Stimulated activated CD4-positive, alpha-beta T cell treated with anti-CD3 and anti-CD28 coated beads, Interleukin-15, amount 100 ng/mL, for 48 hours (primary cell): ENCODE data around the gene WIPF3.
"Not testable (repeated sequence)": the region's sequence is repeated elsewhere in the genome, so short reads cannot be mapped to it uniquely, and the experiment has no call there.

Experiments
- DNase-seq, 2 donors: peaks; one replicate each; pipeline ENCODE4 v3.0.0-alpha.2; 2020; ENCODE audit warnings: low read depth in 2 of 2

The WIPF3 gene

DNA sequence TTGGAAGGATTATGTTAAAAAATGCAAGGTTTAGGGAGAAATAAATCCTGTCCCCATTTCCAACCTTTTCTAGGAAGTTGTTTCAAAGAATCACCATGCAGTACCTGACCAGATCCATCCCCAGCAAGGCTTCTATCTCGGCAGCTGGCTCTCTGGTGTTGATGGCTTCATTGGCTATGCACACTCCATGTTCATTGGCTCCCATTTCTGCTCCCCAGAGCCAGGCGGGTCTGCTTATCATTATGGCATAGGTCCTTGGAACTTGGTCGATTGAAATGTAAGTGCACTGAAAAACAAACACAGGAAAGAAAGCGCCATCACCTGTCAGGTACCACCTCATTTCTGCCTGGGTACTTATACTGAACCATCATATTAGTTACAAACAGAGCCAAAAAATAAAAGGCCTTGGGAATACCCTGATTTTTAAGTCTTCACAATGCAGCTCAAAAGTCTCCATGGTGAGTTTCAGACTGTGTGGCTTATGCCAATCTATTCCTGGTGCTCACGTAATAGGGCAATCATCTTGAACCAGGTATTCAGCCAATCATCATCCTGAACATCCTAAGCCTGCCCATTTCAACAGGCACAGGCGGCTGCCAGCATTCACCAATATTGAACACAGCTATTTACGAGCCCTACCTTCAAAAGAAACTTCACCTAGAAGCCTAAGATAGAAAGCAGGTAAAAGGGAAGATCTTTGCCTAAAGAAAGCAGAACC lies 148.9 kb downstream of the WIPF3 start:
- no peak for DNase-seq

DNA sequence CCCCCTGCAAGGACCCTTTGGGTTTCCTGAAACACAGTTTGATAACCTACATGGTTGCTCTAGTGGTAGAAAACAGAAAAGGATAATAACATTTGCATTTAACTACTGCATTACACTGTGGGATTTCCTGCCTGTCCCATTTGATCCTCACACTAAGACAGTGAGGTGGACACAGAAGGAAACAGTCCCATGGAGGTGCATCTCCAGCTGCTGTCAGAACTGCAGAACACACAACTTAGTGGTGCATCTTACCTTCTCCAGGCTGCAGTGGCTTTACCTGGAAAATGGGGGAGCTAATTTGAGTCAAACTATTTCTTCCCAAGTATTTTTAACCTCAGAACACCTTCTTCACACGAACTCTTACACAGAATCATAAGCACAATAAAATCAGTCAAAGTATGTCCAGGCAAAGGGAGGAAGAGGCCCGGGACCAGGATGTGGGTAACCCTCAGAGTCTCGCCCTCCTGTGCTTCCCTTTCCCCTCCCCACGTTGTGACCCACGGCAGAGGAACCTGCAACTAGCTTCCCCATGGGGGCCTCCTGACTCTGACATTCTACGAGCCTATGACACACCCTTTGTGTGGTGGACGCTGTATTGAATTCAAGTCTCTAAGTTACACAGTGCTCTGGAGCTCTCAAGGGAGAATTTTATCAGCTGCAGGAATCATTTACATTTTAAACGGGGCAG lies 149.6 kb downstream of the WIPF3 start:
- no peak for DNase-seq

DNA sequence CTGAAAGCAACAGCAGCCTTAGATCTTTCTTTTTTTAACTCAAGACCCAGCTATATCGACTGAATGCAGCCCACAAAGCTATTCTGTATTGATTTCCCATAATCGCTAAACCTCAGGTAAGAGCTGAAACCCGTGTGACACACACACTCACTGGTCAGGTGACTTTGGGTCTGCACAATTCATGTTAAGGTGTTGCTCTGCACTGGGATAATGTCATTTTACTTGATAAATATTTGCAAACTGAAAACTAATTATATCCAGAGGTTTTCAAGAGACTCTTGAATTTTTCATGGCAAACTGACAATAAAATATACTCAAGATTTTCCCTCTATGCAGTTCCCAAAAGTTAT lies 150.2 kb downstream of the WIPF3 start:
- no peak for DNase-seq

DNA sequence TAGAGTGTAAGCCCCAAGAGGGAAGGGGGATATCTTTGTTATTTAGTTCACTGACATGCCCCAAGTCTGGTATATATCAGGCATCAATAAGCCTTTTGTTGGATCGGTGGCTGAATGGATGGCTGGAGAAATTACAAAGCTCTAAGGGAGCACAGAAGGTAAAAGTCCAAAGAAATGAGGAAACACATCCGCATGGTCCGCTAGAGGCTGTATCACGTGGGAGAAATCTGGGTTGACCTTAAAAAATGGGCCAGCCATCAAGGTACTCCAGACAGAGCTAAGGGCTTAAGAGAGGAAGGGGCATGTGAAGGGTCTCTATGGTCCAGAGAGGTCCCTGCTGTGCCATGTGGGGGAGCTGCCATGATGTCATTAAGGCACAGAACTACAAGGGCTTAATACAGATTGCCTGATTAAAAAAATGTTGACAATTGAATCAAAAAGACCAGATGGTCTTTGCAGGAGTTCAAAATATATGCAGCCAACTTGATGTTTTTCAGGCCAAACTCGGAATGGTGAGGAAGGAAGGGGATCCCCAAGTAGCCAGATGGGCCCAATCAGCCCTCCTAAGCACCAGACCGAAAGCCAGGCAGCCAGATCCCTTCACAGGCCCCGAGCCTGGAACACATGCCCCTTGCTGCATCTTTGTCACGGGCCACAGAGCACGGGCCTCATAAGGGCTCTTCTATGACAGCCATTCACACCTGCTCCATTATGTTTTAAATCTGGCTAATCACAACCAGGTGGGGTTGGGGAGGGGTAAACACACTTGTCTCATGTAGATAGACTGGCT lies 151.4 kb downstream of the WIPF3 start:
- no peak for DNase-seq

DNA sequence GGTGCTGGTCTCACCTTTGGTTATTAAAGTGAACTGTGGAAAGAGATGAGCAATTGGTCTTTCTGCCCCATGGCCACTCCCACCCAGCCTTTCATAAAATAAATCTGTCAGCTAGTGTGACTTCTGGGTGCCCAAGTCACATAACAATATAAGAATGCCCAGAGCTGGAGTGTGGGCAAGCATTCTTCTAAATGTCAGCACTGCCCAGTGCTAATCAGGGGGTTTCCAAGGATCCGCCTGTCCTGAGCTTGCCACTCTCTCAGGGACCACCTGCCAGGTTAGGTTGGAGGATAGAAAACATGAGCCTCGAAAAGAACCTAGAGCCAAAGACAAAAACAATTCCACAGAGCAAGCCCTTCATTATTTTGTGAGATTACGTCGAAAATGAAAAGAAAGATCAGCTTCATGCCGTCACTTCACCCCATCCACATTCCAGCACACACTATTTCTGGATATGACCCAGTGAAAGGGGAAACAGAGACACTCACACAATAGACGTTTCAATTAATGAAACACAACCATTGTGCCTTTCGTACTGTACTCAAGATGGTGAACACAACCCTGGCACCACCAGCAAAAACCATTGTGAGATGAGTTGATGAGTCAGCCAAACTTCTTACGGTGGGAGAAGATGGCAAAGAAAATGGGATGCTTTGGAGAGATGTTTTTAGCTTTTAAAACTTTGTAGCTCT lies 152.5 kb downstream of the WIPF3 start:
- DNase-seq = no peak

DNA sequence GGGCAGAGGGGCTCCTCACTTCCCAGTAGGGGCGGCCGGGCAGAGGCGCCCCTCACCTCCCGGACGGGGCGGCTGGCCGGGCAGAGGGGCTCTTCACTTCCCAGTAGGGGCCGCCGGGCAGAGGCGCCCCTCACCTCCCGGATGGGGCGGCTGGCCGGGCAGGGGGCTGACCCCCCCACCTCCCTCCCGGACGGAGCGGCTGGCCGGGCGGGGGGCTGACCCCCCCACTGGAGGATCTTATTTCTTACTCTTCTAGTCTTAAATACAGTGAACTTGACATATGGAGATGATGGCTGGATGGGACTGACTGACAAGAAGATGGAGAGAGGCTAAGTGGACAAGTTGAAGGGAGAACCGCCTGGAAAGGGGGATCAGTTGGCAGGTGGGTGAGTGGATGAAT lies 155.3 kb downstream of the WIPF3 start:
- DNase-seq = not testable (repeated sequence)

DNA sequence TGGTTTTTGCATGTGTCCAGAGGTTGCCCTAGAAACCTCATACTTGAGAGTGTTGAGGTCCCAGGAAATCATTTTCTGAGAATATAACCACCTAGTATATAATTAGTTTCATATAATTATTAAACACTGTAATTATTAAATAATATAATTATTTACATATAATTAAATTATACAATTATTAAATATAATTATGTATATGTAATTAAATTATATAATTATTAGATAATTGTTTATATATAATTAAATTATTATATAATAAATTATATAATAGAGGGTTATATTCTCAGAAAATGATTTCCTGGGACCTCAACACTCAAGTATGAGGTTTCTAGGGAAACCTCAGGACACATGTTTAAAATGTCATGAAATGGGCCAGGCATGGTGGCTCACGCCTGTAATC lies 155.7 kb downstream of the WIPF3 start:
- DNase-seq = no peak

DNA sequence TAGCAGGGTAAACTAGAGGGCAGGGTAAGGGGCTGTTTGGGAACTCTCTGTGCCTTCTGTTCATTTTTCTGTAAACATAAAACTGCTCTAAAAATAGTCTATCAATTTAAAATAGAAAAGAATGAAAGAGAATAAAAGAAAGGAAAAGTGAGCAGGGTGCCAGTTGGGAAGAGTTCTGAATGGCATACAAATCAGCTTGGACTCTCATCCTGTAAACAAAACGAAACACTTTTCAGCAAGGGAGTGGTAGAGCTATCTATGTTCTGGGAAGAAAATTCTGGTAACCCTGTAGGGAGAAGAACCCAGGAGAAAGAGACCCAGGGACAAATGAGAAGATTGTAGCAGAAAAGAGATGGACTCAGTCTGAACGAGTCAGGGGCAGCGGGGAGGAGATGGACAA lies 158.7 kb downstream of the WIPF3 start:
- DNase-seq = no peak
